Spleen (tissue), 11 donors: Measurements from ENCODE around the gene TENM4. TPM values are rescaled to one million over a fixed set of nuclear protein-coding genes. Genes with fewer than 3 reads are reported as not detected.

ENCODE experiments used
- DNase-seq: peaks from one replicate; pipeline ENCODE4 v3.0.0-alpha.2; 2020
- H3K27ac ChIP-seq, 8 donors: fragments of 200-600 bp; sonication (generic) in 7 of 8; 1 replicate in 4 of 8; 2 replicates in 4 of 8; pipeline versions ENCODE4 v1.5.0 to v1.8.0; 2016 to 2021; ENCODE audit warnings: inconsistent platforms in 4 of 8, mild to moderate bottlenecking in 4 of 8, moderate library complexity in 1 of 8
- H3K27me3 ChIP-seq, 7 donors: fragments of 200-600 bp; sonication (generic) in 6 of 7; replicated peaks in 1 of 7; 1 replicate in 4 of 7; 2 replicates in 3 of 7; pipeline versions ENCODE4 v1.5.0 to v1.8.0; 2016 to 2021; ENCODE audit warnings: inconsistent platforms in 3 of 7, mild to moderate bottlenecking in 1 of 7
- H3K36me3 ChIP-seq, 6 donors: fragments of 200-600 bp; sonication (generic) in 5 of 6; 1 replicate in 4 of 6; 2 replicates in 2 of 6; pipeline versions ENCODE4 v1.5.0 to v1.8.0; 2016 to 2021; ENCODE audit warnings: inconsistent platforms in 2 of 6
- H3K4me1 ChIP-seq, 6 donors: fragments of 200-600 bp; sonication (generic) in 5 of 6; 1 replicate in 3 of 6; 2 replicates in 3 of 6; pipeline versions ENCODE4 v1.5.0 to v1.8.0; 2016 to 2021; ENCODE audit warnings: inconsistent platforms in 3 of 6
- H3K4me3 ChIP-seq, 8 donors: fragments of 200-600 bp; sonication (generic) in 7 of 8; 1 replicate in 4 of 8; 2 replicates in 4 of 8; pipeline versions ENCODE4 v1.5.0 to v1.8.0; 2016 to 2021; ENCODE audit warnings: inconsistent platforms in 4 of 8, mild to moderate bottlenecking in 4 of 8, moderate library complexity in 2 of 8
- H3K9me3 ChIP-seq, 8 donors: fragments of 200-600 bp; sonication (generic) in 7 of 8; 1 replicate in 4 of 8; 2 replicates in 4 of 8; pipeline versions ENCODE4 v1.5.0 to v1.8.0; 2016 to 2021; ENCODE audit warnings: inconsistent platforms in 4 of 8
- POLR2A ChIP-seq, 3 donors: fragments of 450-650 bp; IDR thresholded peaks; one replicate each; pipeline ENCODE4 v1.5.1; 2017; ENCODE audit warnings: antibody characterized with exemption in 3 of 3, mild to moderate bottlenecking in 1 of 3
- POLR2AphosphoS5 ChIP-seq, 3 donors: sonication (generic); formaldehyde crosslinking; IDR thresholded peaks; one replicate each; pipeline ENCODE4 v1.5.1; 2017; ENCODE audit warnings: antibody characterized with exemption in 3 of 3
- WGBS, 5 donors: extraction: QIAGEN DNeasy Blood & Tissue Kit in 3 of 5; methylation state at CpG; one replicate each; pipeline versions ENCODE4 v1.1.5 to v1.1.7; 2013 to 2018; 5-methylcytosine and 5-hydroxymethylcytosine counted together
- intact Hi-C: fragments of 100-400 bp; cut with DNase I; formaldehyde crosslinking; loops from one replicate; pipeline ENCODE4 v1.15.0; 2023; ENCODE audit warnings: low total_unique reads
- polyA plus RNA-seq, 3 donors: library from polyadenylated mRNA; stranded (reverse); fragments of 200-250 nt; gene quantifications; one replicate each; pipeline ENCODE4 v1.2.1, GENCODE V29; 2013
- total RNA-seq, 7 donors: library from RNA; depleted of rRNA in 3 of 7; stranded (reverse); fragments of >200 nt in 3 of 7; fragmentation: NEBNext Ultra II Directional in 4 of 7; extraction: Animal tissue kit (Norgen Biotek cat#: 25700) in 4 of 7; gene quantifications; one replicate each; pipeline versions ENCODE4 v1.1.0 to v1.2.1, GENCODE V29; 2016 to 2021
- TF ChIP-seq, protein P1 (sequence below), 11 experiments: fragments of 200-600 bp in 7 of 11; fragments of 450-650 bp in 4 of 11; sonication (generic) in 4 of 11; IDR thresholded peaks in 8 of 11; conservative IDR thresholded peaks in 3 of 11; 1 replicate in 7 of 11; 2 replicates in 4 of 11; pipeline versions ENCODE4 v1.4.0 to v1.8.0; 2016 to 2021; ENCODE audit warnings: antibody characterized with exemption in 11 of 11, inconsistent platforms in 4 of 11, mild to moderate bottlenecking in 1 of 11
- donor health status: healthy with polysubstance abuse.
- donor health status: DM: no; HTN: no; CAD: no; lungs with moderate emphysema.
- donor health status: DM: no; HTN: no; CAD: no.
- donor health status: Bipolar disorder and iron deficiency.
- donor health status: healthy.
- donor health status: DM: no; HTN: no; CAD: no.
- donor health status: DM: yes; HTN: yes; CAD: no.

Gene TENM4
- total and polyA plus RNA-seq, 10 donors = 0.09 to 4.5 (median 1.2) TPM

DNA sequence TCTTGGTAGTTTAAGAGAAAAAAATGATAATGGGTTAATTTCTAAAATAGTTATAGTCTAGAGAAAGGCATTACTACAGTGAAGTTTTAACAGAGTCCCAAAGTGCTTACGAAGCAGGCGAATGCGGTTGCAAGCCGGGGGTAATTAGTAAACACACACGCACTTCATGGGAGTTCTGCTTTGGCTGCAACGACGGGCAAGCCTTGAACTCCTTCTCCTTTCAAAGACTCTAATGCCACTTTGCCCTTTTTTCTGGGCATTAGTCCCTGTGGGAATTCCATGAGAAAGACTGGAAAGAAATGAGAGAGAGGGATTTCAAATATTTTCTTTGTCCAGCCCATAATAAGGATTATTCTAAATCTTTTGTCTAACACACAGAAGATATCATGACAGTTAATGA lies 66.1 kb downstream of the TENM4 start:
- 49 to 58% (median 52%) methylated on average over 7 of the region's 7 CpGs for WGBS, 5 donors

DNA sequence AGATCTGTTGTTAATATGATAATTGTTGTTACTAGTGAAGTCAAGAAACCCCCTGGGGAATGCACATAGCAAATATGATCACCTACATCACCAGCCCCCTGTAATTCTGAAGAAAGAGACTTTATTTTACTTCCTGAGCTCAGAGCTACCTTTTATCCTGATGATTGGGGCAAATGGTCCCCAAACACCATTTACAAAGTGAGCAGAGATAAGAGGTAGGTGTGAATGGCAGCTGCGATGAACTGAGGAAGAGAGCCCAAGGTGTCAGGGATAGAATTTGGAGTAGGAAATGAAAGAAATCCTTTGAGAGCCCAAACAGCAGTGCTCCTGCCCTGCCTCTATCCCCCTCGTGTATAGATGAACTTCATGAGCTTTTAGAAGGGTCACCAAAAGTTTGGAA lies 69.1 kb downstream of the TENM4 start:
- WGBS, 5 donors = 10 to 27% (median 20%) methylated on average over 2 of the region's 2 CpGs
- DNase-seq = no peak
- intact Hi-C loops = no loop called here
- Histone ChIP-seq H3K9me3 (no peaks in the 10 kb centered on the region), H3K27me3 (peaks cover 0 to 14% (median 0%) of the 10 kb centered on the region in 7 donors), H3K4me1 (no peaks in the 10 kb centered on the region), H3K27ac (no peak overlapping the region), H3K36me3 (no peaks in the 10 kb centered on the region), H3K4me3 (no peak overlapping the region)
- TF ChIP-seq POLR2AphosphoS5 (IDR thresholded peaks at IDR 0.05) (no peak), POLR2A (IDR thresholded peaks at IDR 0.05) (no peak)
- TF ChIP-seq, protein P1, sequence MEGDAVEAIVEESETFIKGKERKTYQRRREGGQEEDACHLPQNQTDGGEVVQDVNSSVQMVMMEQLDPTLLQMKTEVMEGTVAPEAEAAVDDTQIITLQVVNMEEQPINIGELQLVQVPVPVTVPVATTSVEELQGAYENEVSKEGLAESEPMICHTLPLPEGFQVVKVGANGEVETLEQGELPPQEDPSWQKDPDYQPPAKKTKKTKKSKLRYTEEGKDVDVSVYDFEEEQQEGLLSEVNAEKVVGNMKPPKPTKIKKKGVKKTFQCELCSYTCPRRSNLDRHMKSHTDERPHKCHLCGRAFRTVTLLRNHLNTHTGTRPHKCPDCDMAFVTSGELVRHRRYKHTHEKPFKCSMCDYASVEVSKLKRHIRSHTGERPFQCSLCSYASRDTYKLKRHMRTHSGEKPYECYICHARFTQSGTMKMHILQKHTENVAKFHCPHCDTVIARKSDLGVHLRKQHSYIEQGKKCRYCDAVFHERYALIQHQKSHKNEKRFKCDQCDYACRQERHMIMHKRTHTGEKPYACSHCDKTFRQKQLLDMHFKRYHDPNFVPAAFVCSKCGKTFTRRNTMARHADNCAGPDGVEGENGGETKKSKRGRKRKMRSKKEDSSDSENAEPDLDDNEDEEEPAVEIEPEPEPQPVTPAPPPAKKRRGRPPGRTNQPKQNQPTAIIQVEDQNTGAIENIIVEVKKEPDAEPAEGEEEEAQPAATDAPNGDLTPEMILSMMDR (IDR thresholded peaks at IDR 0.05 in 8 of 11, conservative IDR thresholded peaks at IDR 0.05 in 3 of 11) = no peak

More for the DNA sequence above, 66.1 kb downstream of the TENM4 start:
- H3K9me3 ChIP-seq = no peaks in the 10 kb centered on the region
- no peak overlapping the region for H3K27ac ChIP-seq
- intact Hi-C loops = no loop called here
- no peaks in the 10 kb centered on the region for H3K36me3 ChIP-seq
- no peak overlapping the region for H3K4me3 ChIP-seq
- no peak for DNase-seq
- H3K27me3 ChIP-seq = peaks cover 0 to 13% (median 0%) of the 10 kb centered on the region in 7 donors
- TF ChIP-seq POLR2A (IDR thresholded peaks at IDR 0.05) (no peak), POLR2AphosphoS5 (IDR thresholded peaks at IDR 0.05) (no peak)
- TF ChIP-seq, protein P1 (IDR thresholded peaks at IDR 0.05 in 8 of 11, conservative IDR thresholded peaks at IDR 0.05 in 3 of 11) = no peak
- no peaks in the 10 kb centered on the region for H3K4me1 ChIP-seq

DNA sequence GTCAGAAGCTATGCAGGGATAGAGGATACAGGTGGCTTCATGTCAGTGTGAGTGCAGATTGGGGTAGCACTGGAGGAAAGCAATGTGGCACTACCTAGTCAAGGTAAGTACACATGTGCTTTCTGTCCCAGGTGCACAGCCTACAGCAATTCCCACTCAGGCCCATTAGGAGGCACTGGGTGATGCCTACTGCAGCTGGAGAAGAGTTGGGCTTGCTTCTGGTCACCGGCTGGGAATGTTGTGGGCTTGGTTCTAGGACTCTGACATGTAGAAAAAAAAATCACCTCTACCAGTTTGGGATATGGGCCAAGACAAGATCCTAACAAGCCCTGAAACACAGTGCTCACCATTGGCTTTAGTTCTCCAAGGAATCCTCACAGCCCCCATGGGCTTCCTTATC lies 69.7 kb downstream of the TENM4 start:
- 22 to 62% (median 44%) methylated on average over 1 of the region's 1 CpG for WGBS, 5 donors

DNA sequence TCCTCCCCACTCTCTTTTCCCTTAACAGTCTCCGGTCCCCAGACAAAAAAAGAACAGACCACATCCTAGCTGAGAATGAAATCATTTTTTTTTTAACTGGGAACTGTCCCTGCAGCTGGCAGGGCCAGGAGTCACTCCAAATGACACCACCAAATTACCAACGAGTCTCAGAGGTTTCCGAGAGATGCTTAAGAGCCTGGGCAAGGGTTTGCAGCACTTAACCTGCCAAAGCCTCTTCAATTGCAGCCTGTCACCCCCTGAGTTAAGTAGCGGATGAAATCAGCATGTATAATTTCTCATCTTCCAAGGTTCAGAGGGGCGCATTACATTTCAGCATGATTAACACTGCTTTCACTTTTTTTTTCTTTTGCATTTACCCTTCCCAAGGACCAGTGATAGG lies 71.8 kb downstream of the TENM4 start:
- TF ChIP-seq POLR2A (IDR thresholded peaks at IDR 0.05) (no peak), POLR2AphosphoS5 (IDR thresholded peaks at IDR 0.05) (no peak)
- TF ChIP-seq, protein P1 (IDR thresholded peaks at IDR 0.05 in 8 of 11, conservative IDR thresholded peaks at IDR 0.05 in 3 of 11) = no peak
- intact Hi-C loops = no loop called here
- Histone ChIP-seq H3K36me3 (no peaks in the 10 kb centered on the region), H3K9me3 (no peaks in the 10 kb centered on the region), H3K27me3 (peaks cover 0 to 14% (median 0%) of the 10 kb centered on the region in 7 donors), H3K4me3 (no peak overlapping the region), H3K27ac (no peak overlapping the region), H3K4me1 (no peaks in the 10 kb centered on the region)
- DNase-seq = no peak
- WGBS, 5 donors = 69 to 79% (median 76%) methylated on average over 5 of the region's 5 CpGs

More for the DNA sequence above, 69.7 kb downstream of the TENM4 start:
- H3K4me3 ChIP-seq = no peak overlapping the region
- TF ChIP-seq, protein P1 (IDR thresholded peaks at IDR 0.05 in 8 of 11, conservative IDR thresholded peaks at IDR 0.05 in 3 of 11) = no peak
- no peak for TF ChIP-seq POLR2AphosphoS5 (IDR thresholded peaks at IDR 0.05)
- TF ChIP-seq POLR2A (IDR thresholded peaks at IDR 0.05) = no peak
- DNase-seq = no peak
- no peaks in the 10 kb centered on the region for H3K36me3 ChIP-seq
- peaks cover 0 to 14% (median 0%) of the 10 kb centered on the region in 7 donors for H3K27me3 ChIP-seq
- no peak overlapping the region for H3K27ac ChIP-seq
- H3K9me3 ChIP-seq = no peaks in the 10 kb centered on the region
- no peaks in the 10 kb centered on the region for H3K4me1 ChIP-seq
- intact Hi-C loops = no loop called here
